Mucosa of descending colon (tissue), 3 donors: ENCODE data around the gene NFKBIL1. TPM values are rescaled to one million over a fixed set of nuclear protein-coding genes. Genes with fewer than 3 reads are reported as not detected.

Experiments
- ATAC-seq: fragments of 200-7000 bp; cut with Tn5 transposase; one replicate; pipeline ENCODE4 v1.9.1; 2020; ENCODE audit warnings: mild to moderate bottlenecking, moderate library complexity
- DNase-seq, 3 donors: peaks; one replicate each; pipeline ENCODE4 v3.0.0-alpha.2; 2020
- H3K36me3 ChIP-seq: fragments of 200-600 bp; one replicate; pipeline ENCODE4 v1.8.0; 2021; ENCODE audit warnings: low read depth, mild to moderate bottlenecking
- H3K4me1 ChIP-seq: fragments of 200-600 bp; one replicate; pipeline ENCODE4 v1.8.0; 2021; ENCODE audit warnings: low read depth, mild to moderate bottlenecking
- H3K4me3 ChIP-seq: fragments of 200-600 bp; one replicate; pipeline ENCODE4 v1.8.0; 2021; ENCODE audit warnings: mild to moderate bottlenecking
- H3K9me3 ChIP-seq: fragments of 200-600 bp; one replicate; pipeline ENCODE4 v1.8.0; 2021; ENCODE audit warnings: mild to moderate bottlenecking
- CTCF ChIP-seq: fragments of 200-600 bp; IDR thresholded peaks from one replicate; pipeline ENCODE4 v1.8.0; 2022; ENCODE audit warnings: antibody characterized with exemption, mild to moderate bottlenecking
- intact Hi-C, 2 donors: fragments of 100-400 bp; cut with DNase I in 1 of 2; cut with micrococcal nuclease in 1 of 2; formaldehyde crosslinking; loops; one replicate each; pipeline versions ENCODE4 v1.11.0 to v1.11.1; 2022; cut with DNase I, micrococcal nuclease
- total RNA-seq, 3 donors: library from RNA; stranded (reverse); fragmentation: NEBNext Ultra II Directional in 2 of 3; extraction: Animal tissue kit (Norgen Biotek cat#: 25700) in 2 of 3; gene quantifications; one replicate each; pipeline versions ENCODE4 v1.2.1 to v1.2.4, GENCODE V29; 2021 to 2023
- donor health status: DM: no; HTN: no; CAD: no; lungs with moderate emphysema.
- donor health status: DM: no; HTN: no; CAD: no.
- donor health status: DM: no; HTN: yes; CAD: no.

The NFKBIL1 gene
- total RNA-seq, 3 donors from 2014 or later, result 15.8 to 27.8 (median 18.3) TPM

GRCh38 chr6:31574106-31575061 lies 27.0 kb downstream of the NFKBIL1 start:
- intact Hi-C loops, result no loop called here
- ATAC-seq, result no peak
- H3K9me3 ChIP-seq, result no peaks in the 10 kb centered on the region
- TF ChIP-seq CTCF, result no peak
- H3K4me1 ChIP-seq, result no peaks in the 10 kb centered on the region
- H3K4me3 ChIP-seq, result no peak overlapping the region
- no peak for DNase-seq
- no peaks in the 10 kb centered on the region for H3K36me3 ChIP-seq

- intact Hi-C loops, result no loop called here
- DNase-seq (peak; percentile 55 to 75 (median 58)), ATAC-seq (peak; percentile 54)
- H3K4me1 ChIP-seq, result peaks cover under 1% of the 10 kb centered on the region
- TF ChIP-seq CTCF, result no peak
- peak within 1 kb of the TSS; percentile 6 for H3K4me3 ChIP-seq
- H3K36me3 ChIP-seq, result no peaks in the 10 kb centered on the region
- H3K9me3 ChIP-seq, result no peaks in the 10 kb centered on the region
Measured at GRCh38 chr6:31575335-31575901, 28.0 kb downstream of the NFKBIL1 start, which contains the start of gene TNF. TSS of gene TNF (plus strand) at chr6:31575565. CDS start at chr6:31575742, 177 bp downstream.

- ATAC-seq, result no peak
Measured at GRCh38 chr6:31575952-31576685, 28.7 kb downstream of the NFKBIL1 start.

GRCh38 chr6:31576897-31577578 lies 29.6 kb downstream of the NFKBIL1 start:
- ATAC-seq (peak; percentile 25), DNase-seq (peak in 2 of 3 donors; percentile 43 to 76)
- no peaks in the 10 kb centered on the region for H3K9me3 ChIP-seq
- H3K4me1 ChIP-seq, result peaks cover 5% of the 10 kb centered on the region
- intact Hi-C loops, result no loop called here
- H3K4me3 ChIP-seq, result no peak overlapping the region
- TF ChIP-seq CTCF, result no peak
- H3K36me3 ChIP-seq, result no peaks in the 10 kb centered on the region

More at GRCh38 chr6:31575952-31576685, 28.7 kb downstream of the NFKBIL1 start:
- H3K4me3 ChIP-seq, result peak overlapping the region; percentile 6
- no peak for TF ChIP-seq CTCF
- no peaks in the 10 kb centered on the region for H3K9me3 ChIP-seq
- DNase-seq, result no peak
- intact Hi-C loops, result no loop called here
- no peaks in the 10 kb centered on the region for H3K36me3 ChIP-seq
- H3K4me1 ChIP-seq, result peaks cover 5% of the 10 kb centered on the region

- ATAC-seq (no peak), DNase-seq (no peak)
- H3K4me3 ChIP-seq, result no peak overlapping the region
- no peaks in the 10 kb centered on the region for H3K9me3 ChIP-seq
- H3K4me1 ChIP-seq, result peaks cover 5% of the 10 kb centered on the region
- no peaks in the 10 kb centered on the region for H3K36me3 ChIP-seq
- no peak for TF ChIP-seq CTCF
- intact Hi-C loops, result no loop called here
Measured at GRCh38 chr6:31577579-31577966, 30.2 kb downstream of the NFKBIL1 start.
